Femur (tissue), 1 donor: ENCODE measurements around the gene LRRC3.

Source experiments
- DNase-seq: peaks from one replicate; pipeline ENCODE4 v3.0.0-alpha.2; 2017

Gene LRRC3

DNA sequence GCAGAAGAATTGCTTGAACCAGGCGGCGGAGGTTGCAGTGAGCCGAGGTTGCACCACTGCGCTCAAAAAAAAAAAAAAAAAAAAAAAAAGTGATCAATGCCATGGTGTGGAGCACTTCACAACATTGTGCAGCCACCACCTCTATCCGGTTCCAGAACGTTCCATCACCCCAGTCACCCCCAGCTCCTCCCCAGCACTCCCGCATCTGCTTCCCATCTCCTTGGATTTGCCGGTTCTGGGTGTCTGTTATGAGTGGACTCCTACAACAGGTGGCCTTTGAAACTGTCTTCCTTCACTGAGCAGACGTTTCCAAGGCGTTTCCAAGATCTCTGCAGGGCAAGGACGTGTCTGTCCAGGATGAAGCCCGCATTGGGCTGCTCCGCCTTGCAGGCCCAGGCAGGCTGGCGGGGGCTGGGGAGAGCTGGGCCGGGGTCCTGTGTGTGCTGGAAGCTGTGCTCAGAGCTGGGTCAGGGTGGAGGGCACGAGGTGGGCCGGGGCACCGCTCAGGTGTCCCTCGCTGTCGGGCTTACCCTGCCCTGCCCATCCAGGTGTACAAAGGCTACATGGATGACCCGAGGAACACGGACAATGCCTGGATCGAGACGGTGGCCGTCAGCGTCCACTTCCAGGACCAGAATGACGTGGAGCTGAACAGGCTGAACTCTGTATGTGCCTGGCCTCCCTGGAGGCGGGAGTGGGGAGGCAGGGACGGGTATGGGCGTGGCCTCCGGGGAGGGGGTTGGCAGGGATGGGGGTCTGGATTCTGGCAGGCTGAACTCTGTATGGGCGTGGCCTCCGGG is 14.9 kb upstream of the LRRC3 start:
- no peak for DNase-seq

DNA sequence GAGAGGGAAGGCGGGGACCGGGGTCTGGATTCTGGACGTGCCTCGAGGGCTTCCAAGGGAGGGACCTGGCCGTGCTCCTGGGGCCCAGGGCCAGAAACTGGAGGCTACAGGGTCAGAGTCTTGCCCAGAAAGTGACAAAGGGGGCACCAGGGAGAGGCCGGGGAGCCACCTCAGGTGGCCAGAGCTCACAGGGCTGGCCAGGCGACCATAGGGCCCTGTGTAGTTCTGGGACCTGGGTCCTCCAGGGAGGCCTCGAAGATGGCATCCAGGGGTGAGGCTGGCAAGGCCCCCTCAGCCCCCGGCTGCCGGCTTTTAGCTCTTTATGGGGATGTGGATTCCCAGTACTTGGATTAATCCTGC is 14.3 kb upstream of the LRRC3 start:
- DNase-seq, result no peak

DNA sequence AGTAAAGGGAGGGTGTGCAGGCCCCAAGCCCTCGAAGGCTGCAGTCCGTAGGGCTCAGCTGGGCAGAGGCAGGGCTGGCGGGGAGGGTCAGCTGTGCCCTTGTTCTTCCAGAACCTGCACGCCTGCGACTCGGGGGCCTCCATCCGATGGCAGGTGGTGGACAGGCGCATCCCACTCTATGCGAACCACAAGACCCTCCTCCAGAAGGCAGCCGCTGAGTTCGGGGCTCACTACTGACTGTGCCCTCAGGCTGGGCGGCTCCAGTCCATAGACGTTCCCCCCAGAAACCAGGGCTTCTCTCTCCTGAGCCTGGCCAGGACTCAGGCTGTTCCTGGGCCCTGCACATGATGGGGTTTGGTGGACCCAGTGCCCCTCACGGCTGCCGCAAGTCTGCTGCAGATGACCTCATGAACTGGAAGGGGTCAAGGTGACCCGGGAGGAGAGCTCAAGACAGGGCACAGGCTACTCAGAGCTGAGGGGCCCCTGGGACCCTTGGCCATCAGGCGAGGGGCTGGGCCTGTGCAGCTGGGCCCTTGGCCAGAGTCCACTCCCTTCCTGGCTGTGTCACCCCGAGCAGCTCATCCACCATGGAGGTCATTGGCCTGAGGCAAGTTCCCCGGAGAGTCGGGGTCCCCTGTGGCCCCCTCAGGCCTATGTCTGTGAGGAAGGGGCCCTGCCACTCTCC is 13.6 kb upstream of the LRRC3 start:
- no peak for DNase-seq

DNA sequence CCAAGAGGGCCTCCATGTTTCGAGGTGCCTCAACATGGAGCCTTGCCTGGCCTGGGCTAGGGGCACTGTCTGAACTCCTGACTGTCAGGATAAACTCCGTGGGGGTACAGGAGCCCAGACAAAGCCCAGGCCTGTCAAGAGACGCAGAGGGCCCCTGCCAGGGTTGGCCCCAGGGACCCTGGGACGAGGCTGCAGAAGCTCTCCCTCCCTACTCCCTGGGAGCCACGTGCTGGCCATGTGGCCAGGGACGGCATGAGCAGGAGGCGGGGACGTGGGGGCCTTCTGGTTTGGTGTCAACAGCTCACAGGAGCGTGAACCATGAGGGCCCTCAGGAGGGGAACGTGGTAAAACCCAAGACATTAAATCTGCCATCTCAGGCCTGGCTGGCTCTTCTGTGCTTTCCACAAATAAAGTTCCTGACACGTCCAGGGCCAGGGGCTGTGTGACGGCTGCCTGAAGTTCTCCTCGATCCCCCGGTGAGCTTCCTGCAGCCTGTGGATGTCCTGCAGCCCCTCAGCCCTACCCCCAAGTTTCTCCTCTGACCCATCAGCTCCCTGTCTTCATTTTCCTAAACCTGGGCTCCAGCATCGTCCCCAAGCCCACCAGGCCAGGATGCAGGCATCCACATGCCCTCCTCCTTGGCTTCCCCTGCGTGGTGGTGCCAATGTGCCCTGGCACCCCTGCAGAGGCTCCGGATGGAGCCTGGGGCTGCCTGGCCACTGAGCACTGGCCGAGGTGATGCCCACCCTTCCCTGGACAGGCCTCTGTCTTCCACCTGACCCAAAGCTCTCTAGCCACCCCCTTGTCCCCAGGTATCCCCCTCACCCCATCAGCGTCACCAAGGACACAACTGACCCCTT is 12.8 kb upstream of the LRRC3 start:
- no peak for DNase-seq

DNA sequence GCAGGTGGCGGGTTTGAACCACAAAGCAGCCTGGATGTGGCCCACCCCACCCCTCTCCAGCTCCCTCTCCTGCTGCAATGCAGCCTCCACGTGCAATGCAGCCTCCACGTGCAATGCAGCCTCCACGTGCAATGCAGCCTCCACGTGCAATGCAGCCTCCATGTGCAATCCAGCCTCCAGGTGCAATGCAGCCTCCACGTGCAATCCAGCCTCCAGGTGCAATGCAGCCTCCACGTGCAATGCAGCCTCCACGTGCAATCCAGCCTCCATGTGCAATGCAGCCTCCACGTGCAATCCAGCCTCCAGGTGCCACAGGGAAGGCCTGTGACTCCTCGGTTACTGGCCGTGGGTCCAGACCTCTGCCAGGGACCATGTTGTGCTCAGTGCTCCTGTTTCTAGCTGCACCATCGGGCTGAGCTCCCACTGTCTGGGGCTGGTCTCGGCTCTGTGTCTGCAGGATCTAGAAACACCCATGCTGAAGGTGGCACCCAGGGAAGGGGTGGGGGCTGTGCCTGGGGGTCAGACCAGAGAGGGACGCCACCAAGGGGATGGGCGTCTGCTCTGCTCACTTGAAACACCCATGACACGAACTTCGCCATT is 11.9 kb upstream of the LRRC3 start:
- no peak for DNase-seq

DNA sequence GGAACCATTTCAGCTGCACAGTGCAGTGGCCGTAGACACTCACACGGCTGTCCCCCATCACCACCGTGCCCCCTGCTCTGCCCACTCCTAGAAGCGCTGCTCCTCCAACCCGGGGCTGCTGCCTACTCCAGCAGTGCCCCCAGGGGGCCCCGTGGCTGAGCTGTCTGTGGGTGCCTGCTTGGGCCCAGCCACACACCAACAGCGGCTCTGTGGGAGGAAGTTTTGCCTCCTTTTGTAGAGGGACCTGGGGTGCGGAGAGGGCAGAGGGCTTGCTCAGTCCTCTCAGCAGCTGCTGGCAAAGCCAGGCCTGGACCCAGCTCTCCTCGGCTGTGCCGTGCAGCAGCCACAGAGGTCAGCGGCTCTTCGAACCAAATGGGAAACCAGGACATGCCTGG is 11.4 kb upstream of the LRRC3 start:
- DNase-seq, result peak; percentile 5

DNA sequence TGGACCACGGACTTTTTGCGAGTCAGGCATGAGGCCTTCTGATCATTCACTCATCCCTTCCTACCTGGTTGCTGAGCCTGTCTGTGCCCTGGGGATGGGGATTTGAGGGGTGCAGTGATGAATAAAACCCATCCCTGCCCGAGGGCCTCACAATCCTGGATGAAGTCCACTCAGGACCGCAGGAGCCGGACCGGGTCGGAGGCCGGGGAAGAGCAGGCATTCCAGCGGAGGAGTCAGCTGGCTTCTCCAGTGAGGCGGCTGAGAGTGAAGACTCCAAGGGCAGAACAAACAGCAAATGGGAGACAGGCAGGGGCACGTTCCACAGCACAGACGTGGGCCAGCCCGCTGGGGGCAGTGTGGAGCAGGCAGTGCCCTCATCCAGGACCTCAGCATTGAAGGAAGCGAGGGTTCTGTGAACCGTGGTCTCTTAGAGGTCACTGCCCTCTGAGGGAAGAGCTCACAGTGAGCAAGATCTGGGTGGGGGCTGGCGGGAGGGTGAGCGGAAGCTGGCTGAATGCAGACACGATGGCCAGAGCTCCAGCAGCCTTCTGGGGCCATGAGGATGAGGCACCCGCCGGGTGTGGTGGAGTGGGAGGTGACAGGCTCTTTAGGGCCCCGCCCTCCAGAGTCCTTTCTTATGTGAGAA is 10.9 kb upstream of the LRRC3 start:
- DNase-seq, result peak; percentile 11

DNA sequence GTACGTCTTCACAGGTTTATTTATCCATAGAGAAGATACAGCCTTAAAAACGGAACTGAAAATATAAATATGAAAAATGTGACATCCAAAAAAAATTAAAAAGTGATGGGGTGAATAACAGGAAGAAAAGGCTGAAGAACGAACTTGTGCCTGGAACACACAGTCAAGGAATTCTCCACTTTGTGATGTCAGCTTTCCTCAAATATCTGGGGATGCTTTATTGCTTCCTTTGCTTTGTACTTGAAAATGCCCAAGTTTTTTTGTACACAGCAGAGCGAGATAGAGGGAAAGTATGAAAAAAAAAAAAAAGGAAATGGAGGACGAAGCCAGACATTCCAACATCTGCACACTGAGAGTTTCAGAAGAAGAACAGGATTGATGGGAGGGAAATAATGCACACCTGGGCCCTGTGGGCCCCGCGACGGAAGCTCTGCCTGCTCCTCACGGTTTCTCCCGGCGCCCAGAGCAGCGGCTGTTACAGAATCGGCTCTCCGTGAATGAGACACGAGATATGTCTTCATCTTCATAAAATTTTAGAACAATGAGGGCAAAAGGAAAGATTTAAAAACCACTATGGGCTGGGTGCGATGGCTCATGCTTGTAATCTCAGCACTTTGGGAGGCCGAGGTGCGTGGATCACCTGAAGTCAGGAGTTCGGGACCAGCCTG is 10.0 kb upstream of the LRRC3 start:
- no peak for DNase-seq

DNA sequence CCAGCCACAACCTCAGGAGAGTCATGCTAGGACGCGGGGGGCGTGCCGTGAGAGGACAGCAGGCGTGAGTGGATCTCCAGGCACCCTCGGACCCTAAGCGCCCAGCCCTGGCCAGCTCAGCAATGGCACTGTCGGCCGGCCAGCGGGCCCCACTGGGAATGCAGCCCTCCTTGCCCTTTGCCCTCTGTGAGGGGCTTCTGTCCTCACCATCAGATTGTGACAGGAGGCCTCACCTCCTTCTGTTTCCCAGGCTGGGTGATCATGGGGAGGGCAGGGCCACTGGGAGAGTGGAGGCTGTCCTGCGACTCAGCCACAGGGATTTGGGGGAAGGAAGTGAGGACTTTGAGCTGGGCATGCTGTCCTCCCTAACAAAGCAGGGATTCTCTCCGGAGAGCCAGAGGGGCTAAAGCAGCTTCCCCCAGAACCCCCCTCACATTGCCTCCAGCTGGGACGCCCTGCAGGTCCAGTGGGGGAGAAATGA is 6.6 kb upstream of the LRRC3 start:
- no peak for DNase-seq

DNA sequence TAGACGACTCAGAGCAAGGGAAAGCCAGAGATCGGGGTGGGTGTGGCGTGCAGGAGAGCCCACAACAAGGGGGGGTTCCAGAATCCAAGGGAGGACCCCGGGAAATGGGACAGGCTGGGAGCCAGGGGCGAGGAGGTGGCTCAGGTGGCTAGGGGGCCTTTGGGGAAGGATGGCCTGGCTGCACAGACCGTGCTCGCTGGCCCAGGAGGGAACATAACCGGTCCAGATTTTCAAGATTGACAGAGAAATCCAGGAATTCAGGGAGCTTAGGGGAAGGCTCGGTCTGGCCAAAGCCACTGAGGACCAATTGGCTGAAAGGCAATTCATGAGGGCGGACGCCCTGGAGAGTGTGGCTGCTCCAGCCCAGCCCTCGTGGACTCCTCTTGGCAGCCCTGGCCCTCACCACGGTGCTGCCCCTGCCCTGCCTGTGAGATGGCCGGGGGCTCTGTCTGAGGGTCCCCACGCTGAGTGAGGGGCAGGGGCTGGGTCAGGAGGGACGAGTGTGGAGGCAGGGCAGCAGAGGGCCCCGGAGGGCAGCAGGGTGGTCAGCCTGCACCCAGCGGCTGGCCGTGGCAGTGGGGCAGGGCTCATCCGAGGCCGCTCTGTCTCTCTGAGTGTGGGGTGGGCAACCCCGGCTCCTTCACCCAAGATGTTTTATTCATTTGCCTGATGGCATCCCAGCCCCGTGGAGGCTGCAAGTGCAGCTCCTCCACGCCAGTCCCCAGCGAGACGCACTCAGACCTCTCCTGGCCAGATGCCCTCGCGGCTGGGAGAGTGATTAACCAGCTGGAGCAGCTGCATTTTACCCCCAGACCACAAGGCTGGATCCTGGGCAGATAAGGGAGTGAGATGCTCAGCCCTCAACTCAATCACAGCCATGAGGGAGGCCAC is 5.6 kb upstream of the LRRC3 start:
- no peak for DNase-seq

DNA sequence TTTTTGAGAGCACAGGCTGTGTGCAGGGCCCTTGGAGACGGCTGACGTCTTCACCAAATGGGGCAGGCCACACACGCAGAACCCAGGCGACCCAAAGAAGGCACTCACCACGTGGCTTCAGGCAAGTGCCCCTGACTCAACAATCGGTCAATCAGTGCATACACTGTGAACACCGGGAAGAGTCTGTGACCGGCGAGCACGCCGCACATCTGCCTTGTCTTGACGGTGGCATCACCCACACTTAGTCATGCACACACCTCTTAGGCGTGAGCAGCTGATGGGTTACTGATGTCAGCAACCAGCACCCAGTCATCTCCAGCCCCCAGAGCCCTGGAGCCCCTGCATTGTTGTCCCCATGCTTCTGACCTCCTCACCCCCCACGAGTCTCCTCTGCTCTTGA is 4.9 kb upstream of the LRRC3 start:
- DNase-seq, result no peak

DNA sequence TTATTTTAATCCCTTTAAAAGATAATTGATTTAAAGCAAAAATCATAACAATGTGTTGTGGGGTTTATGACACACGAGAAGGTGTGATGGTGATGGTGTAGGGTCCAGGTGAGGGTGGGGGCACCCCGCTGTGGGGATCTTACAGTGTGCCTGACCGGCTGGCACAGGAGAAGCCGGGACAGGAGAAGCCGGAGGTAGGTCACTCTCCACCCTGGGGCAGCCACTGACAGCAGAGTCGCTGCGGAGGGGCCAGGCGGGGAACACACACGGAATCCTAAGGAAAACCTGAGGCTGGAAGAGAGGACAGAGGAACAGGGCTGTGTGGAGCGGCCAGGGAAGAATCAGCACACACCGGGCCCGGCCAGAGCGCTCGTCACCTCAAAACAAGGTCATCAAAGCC is 4.3 kb upstream of the LRRC3 start:
- no peak for DNase-seq

DNA sequence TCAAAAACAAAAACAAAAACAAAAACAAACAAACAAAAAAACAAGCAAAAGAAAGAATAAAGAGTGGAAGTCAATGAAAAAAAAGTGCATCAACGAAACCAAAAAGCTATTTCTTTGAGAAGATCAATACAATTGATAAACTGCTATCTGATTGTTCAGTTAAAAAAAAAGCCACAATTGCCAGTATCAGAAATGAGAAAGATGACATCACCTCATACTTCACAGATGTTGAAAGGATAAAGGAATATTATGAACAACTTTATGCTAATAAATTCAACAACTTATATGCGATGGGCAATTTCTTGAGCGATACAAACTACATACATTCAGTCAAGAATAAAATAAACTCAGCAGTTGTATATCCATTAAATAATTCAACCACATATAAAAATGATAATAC is 2.2 kb upstream of the LRRC3 start:
- no peak for DNase-seq

DNA sequence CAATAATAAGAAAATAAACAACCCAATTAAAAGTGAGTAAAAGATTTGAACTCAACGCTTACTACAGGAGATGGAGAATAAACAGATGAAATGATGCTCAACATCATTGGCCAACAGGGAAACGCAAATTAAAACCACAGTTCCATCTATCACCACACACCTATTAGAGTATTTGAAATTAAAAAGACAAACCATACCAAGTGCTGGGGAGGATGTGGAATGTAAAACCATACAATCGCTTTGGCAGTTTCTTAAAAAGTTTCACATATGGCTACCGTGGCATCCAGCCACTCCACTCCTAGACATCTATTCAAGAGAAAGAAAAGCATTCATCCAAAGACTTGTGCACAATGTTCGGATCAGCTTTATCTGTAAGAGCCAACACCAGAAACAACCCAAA is 1.3 kb upstream of the LRRC3 start:
- no peak for DNase-seq

DNA sequence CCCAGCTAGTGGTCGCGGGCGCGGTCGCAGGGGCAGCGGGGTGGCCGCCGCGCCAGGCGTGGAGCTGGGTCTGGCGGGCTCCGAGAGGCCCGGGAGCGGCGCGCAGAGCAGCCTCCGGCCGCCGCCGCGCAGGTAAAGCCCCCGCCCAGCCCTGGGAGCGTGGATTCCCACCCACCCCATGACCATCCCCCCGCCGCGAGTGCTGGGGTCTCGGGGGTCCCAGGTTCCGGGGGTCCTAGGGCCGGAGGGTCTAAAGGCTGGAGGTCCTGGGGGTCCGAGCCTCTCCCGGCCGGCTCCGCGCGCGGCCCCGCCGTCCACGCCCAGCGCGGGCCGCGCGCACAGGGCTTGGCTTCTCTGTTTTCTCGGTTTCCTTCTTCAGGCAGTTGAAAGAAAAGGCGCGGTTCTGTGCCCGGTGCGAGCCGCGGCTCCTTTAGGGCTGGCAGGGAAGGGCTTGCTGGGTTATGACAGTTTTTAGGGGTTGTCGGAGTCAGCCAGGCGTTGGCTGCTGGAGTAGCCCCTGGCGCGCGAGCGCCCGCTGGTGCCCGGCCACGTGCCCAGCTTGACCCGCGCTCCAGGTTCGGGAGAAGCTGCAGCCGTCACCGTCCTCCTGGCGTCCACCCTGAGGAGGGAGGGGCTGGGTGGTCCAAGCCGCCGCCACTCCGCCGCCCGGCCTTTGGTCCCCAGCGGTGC is 359 bp downstream of the LRRC3 start:
- DNase-seq, result peak; percentile 48

DNA sequence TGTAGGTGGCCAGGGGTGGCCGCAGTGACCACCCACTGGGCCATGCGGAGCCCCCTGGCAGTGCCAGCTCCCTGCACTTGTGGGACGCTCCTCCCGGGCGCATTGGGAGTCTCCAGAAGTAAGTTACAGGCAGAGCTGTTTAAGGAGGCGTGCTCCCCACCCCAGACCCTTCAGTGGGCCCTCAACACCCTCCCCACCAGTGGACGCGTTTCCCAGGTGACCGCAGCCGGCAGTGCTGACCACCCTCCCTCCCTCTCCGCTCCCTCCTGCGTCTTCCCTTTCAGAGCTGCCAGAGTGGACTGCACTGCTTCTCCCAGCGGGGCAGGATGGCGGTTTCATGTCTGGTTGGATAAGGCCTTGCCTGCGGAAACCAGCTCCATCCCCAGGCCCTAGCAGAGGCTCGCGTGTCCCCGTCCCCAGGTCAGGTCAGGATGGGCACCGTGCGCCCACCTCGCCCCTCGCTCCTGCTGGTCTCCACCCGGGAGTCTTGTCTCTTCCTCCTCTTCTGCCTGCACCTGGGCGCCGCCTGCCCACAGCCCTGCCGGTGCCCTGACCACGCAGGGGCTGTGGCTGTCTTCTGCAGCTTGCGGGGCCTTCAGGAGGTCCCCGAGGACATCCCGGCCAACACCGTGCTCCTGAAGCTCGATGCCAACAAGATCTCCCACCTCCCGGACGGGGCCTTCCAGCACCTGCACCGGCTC is 1.1 kb downstream of the LRRC3 start:
- no peak for DNase-seq

DNA sequence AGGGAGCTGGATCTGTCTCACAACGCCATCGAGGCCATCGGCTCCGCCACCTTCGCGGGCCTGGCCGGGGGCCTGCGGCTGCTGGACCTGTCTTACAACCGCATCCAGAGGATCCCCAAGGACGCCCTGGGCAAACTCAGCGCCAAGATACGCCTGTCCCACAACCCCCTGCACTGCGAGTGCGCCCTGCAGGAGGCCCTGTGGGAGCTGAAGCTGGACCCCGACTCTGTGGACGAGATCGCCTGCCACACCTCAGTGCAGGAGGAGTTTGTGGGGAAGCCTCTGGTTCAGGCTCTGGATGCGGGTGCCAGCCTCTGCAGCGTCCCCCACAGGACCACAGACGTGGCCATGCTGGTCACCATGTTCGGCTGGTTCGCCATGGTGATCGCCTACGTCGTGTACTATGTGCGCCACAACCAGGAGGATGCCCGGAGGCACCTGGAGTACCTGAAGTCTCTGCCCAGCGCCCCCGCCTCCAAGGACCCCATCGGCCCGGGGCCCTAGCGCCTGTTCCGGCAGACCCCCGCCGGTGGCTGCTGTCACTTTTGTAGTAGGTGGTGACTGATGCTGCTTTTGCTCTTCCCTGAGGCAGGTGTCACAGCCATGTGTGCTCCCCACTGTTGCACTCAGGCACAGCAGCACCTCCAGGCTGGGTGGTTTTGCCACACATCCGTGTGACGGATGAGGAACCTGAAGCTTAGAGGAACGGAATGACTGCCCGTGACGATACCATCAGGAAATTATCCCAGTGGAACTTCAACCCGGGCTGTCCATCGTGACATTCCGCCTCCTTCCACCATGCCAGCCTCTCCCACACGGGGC is 1.8 kb downstream of the LRRC3 start:
- DNase-seq, result no peak

DNA sequence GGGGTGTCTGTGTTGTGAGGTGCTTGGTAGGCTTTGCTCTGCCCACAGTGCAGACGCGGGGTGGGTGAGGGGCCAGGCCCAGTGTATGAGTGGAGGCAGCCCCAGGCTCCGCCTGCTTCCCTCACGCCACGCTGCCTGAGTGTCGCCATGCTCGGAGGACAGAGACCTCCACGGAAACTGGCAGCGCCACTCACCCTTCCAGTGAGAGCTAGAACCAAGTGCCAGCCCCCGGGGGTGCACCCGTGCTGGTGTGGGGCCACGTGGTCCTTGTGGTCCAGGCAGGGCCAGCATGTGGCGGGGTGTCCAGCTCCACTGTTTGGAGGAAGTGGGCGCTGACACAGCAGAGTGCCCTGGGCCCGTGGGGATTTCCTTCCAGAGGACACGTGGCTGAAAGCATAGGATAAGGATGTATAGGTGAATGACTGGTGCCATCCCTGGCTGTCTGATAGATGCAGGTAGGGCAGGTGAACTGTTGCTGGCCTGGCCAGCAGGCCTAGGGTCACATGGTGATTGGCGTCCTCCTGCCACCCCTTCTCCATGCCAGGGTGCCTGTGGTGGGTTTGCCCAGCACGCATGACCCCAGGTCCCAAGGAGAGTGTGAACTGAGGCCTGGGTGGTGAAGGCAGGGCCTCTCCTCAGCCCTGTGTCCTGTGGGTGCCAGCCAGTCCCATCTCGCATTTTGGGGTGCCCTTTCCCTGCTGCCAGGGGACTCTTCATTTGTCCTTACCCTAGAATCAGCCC is 3.8 kb downstream of the LRRC3 start:
- DNase-seq, result no peak
